Right lobe of liver (tissue), 6 donors: Measurements from ENCODE around the gene TMPRSS7. TPM values are rescaled to one million over a fixed set of nuclear protein-coding genes. Genes with fewer than 3 reads are reported as not detected.

ENCODE experiments used
- ATAC-seq, 4 donors: fragments of 200-7000 bp; cut with Tn5 transposase; one replicate each; pipeline ENCODE4 v1.9.1; 2020; ENCODE audit warnings: mild to moderate bottlenecking in 4 of 4, moderate library complexity in 4 of 4
- DNase-seq, 3 donors: peaks; one replicate each; pipeline ENCODE4 v3.0.0-alpha.2; 2020
- H3K27ac ChIP-seq, 3 donors: fragments of 200-600 bp; one replicate each; pipeline ENCODE4 v1.8.0; 2022
- H3K27me3 ChIP-seq, 2 donors: fragments of 200-600 bp; one replicate each; pipeline ENCODE4 v1.8.0; 2022
- H3K36me3 ChIP-seq, 4 donors: fragments of 200-600 bp; sonication (generic) in 1 of 4; one replicate each; pipeline versions ENCODE4 v1.5.1 to v1.8.0; 2017 to 2022; ENCODE audit warnings: control low read depth in 1 of 4
- H3K4me1 ChIP-seq, 4 donors: fragments of 200-600 bp; sonication (generic) in 1 of 4; one replicate each; pipeline versions ENCODE4 v1.5.1 to v1.8.0; 2017 to 2022; ENCODE audit warnings: control low read depth in 1 of 4
- H3K4me3 ChIP-seq, 3 donors: fragments of 200-600 bp; one replicate each; pipeline ENCODE4 v1.8.0; 2022
- H3K9me3 ChIP-seq, 4 donors: fragments of 200-600 bp; sonication (generic) in 1 of 4; one replicate each; pipeline versions ENCODE4 v1.5.1 to v1.8.0; 2017 to 2022; ENCODE audit warnings: control low read depth in 1 of 4
- CTCF ChIP-seq, 4 donors: fragments of 200-600 bp in 3 of 4; fragments of 450-650 bp in 1 of 4; IDR thresholded peaks; one replicate each; pipeline versions ENCODE4 v1.5.1 to v1.8.0; 2016 to 2022; ENCODE audit warnings: antibody characterized with exemption in 4 of 4, mild to moderate bottlenecking in 2 of 4
- POLR2A ChIP-seq: fragments of 450-650 bp; IDR thresholded peaks from one replicate; pipeline ENCODE4 v1.6.1; 2017; ENCODE audit warnings: antibody characterized with exemption, mild to moderate bottlenecking
- WGBS: methylation state at CpG from one replicate; pipeline ENCODE4 v1.1.6; 2018; ENCODE audit warnings: low coverage, low lambda C conversion rate; ENCODE audit not compliant: insufficient coverage; ENCODE audit errors: missing lambda C conversion rate; 5-methylcytosine and 5-hydroxymethylcytosine counted together
- intact Hi-C, 2 donors: fragments of 100-400 bp; cut with DNase I; formaldehyde crosslinking; loops; one replicate each; pipeline versions ENCODE4 v1.11.2 to v1.14.1; 2022
- total RNA-seq, 6 experiments: library from RNA; depleted of rRNA in 2 of 6; stranded (reverse); fragments of >200 nt in 2 of 6; fragmentation: NEBNext Ultra II Directional in 3 of 6; extraction: Animal tissue kit (Norgen Biotek cat#: 25700) in 3 of 6; gene quantifications; one replicate each; pipeline versions ENCODE4 v1.1.0 to v1.2.4, GENCODE V29; 2016 to 2023
- donor health status: DM: no; HTN: yes; CAD: no.
- donor health status: DM: no; HTN: no; CAD: no.
- donor health status: DM: no; HTN: no; CAD: no.
- donor health status: DM: no; HTN: yes; CAD: no.
- donor health status: DM: no; HTN: yes; CAD: no.

TMPRSS7 gene
- total RNA-seq, 6 experiments from 2014 or later = not detected

- Histone ChIP-seq H3K27ac (no peak within 1 kb of the TSS), H3K36me3 (no peaks in the 10 kb centered on the region), H3K9me3 (no peaks in the 10 kb centered on the region), H3K27me3 (no peaks in the 10 kb centered on the region), H3K4me3 (peak within 1 kb of the TSS; percentile 49 to 50 (median 50)), H3K4me1 (peaks cover 0 to 5% (median 0%) of the 10 kb centered on the region in 4 donors)
- ATAC-seq (peak; percentile 99 to 100 (median 99)), DNase-seq (peak; percentile 80 to 87 (median 86))
- intact Hi-C loops = no loop called here
- no peak for TF ChIP-seq CTCF (IDR thresholded peaks at IDR 0.05)
- TF ChIP-seq POLR2A = no peak
- 4% methylated on average over 10 of the region's 67 CpGs for WGBS
Observed at GRCh38 chr3:112086076-112086854, 51.7 kb downstream of the TMPRSS7 start, which contains the start of gene C3orf52. C3orf52 (plus strand) TSS chr3:112086389; CDS start chr3:112086408, 19 bp downstream.

DNA sequence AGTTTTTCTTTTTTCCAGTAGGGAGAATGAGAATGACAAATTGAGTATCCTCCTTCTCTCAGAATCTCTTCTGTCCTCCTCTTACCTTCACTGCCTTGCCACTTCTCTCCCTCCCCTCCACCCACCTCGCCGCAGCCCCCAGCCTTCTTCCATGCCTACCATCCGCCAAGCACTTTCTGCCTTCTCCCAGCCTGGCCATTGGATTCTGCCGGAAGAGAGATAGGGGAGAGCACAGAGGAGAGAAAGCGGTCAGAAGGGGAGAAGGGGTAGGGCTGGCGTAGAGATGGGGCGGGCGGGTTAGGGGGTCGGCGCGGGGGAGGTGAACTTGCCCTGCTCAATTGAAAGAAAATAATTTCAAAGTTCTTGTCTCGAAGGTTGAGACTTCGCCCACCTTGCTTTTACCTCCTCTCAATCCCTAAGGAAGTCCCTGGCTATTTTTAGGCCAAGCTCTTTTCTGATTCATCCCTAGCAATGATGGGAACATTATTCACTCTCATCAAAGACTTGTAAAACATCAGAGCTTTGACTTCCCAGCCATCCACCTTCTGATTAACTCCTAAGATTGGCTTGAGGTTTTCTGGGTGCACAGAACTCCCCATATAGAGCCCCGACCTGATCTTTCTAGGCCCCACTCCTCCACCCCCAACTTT is 52.5 kb downstream of the TMPRSS7 start:
- TF ChIP-seq CTCF (IDR thresholded peaks at IDR 0.05) (no peak), POLR2A (no peak)
- Histone ChIP-seq H3K4me3 (peak overlapping the region; percentile 49 to 50 (median 50)), H3K4me1 (peaks cover 0 to 5% (median 0%) of the 10 kb centered on the region in 4 donors), H3K27ac (no peak overlapping the region), H3K36me3 (no peaks in the 10 kb centered on the region), H3K9me3 (no peaks in the 10 kb centered on the region), H3K27me3 (no peaks in the 10 kb centered on the region)
- WGBS = 48% methylated on average over 13 of the region's 14 CpGs
- no peak for ATAC-seq
- no peak for DNase-seq
- intact Hi-C loops = no loop called here

- H3K36me3 ChIP-seq = no peaks in the 10 kb centered on the region
- DNase-seq = no peak
- H3K9me3 ChIP-seq = no peaks in the 10 kb centered on the region
- ATAC-seq = no peak
- TF ChIP-seq CTCF (IDR thresholded peaks at IDR 0.05) (no peak), POLR2A (no peak)
- H3K4me1 ChIP-seq = peaks cover 0 to 5% (median 0%) of the 10 kb centered on the region in 4 donors
- H3K27ac ChIP-seq = no peak overlapping the region
- H3K4me3 ChIP-seq = no peak overlapping the region
- 88% methylated on average over 5 of the region's 5 CpGs for WGBS
- no peaks in the 10 kb centered on the region for H3K27me3 ChIP-seq
- intact Hi-C loops = no loop called here
Observed at GRCh38 chr3:112087746-112088145, 53.2 kb downstream of the TMPRSS7 start.

DNA sequence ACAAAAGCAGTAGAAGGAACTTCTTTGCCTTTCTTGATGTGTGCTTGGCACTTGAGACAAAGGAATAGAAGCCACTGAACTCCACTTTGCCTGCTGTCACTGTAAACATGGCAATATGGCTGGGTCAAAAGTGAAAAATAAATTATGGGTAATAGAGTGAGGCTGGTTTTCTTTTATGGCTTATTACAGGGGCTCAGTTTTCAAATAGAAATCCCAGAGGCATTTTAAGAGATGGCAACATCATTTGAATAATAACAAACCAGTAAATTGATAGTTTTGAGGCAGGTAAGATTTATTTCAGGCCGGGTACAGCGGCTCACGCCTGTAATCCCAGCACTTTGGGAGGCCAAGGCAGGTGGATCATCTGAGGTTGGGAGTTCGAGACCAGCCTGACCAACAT is 54.4 kb downstream of the TMPRSS7 start:
- no peak overlapping the region for H3K27ac ChIP-seq
- no peak for ATAC-seq
- H3K4me1 ChIP-seq = peaks cover 0 to 5% (median 0%) of the 10 kb centered on the region in 4 donors

More for the DNA sequence above, 54.4 kb downstream of the TMPRSS7 start:
- no peak for DNase-seq
- Histone ChIP-seq H3K9me3 (no peaks in the 10 kb centered on the region), H3K27me3 (no peaks in the 10 kb centered on the region), H3K36me3 (no peaks in the 10 kb centered on the region), H3K4me3 (no peak overlapping the region)
- WGBS = 50% methylated on average over 3 of the region's 4 CpGs
- intact Hi-C loops = no loop called here
- no peak for TF ChIP-seq CTCF (IDR thresholded peaks at IDR 0.05)
- TF ChIP-seq POLR2A = no peak
